Effector memory CD8-positive, alpha-beta T cell (primary cell): ENCODE data around the gene ZNF436.
"Not testable (repeated sequence)": the region's sequence is repeated elsewhere in the genome, so short reads cannot be mapped to it uniquely, and the experiment has no call there.

ENCODE experiments used
- ATAC-seq: fragments of 150-1000 bp; cut with Tn5 transposase; replicated peaks from 2 replicates; pipeline ENCODE4 v1.10.0; 2021; ENCODE audit warnings: mild to moderate bottlenecking, moderate library complexity
- DNase-seq, 3 experiments: peaks; one replicate each; pipeline ENCODE4 v3.0.0; 2021
- H3K27ac Mint-ChIP-seq, 2 donors: one replicate each; pipeline ENCODE4 v1.8.0; 2022; ENCODE audit warnings: mild to moderate bottlenecking in 2 of 2, mixed read lengths in 2 of 2, moderate library complexity in 2 of 2
- H3K27me3 Mint-ChIP-seq, 2 donors: one replicate each; pipeline ENCODE4 v1.8.0; 2022; ENCODE audit warnings: mixed read lengths in 2 of 2
- H3K36me3 Mint-ChIP-seq: one replicate; pipeline ENCODE4 v1.8.0; 2022; ENCODE audit warnings: mild to moderate bottlenecking, moderate library complexity, mixed read lengths; ENCODE audit not compliant: insufficient read depth
- H3K4me1 Mint-ChIP-seq, 2 donors: one replicate each; pipeline ENCODE4 v1.8.0; 2022; ENCODE audit warnings: low read depth in 2 of 2, mixed read lengths in 2 of 2
- H3K4me3 Mint-ChIP-seq, 2 donors: one replicate each; pipeline ENCODE4 v1.8.0; 2022; ENCODE audit warnings: mild to moderate bottlenecking in 2 of 2, mixed read lengths in 2 of 2, moderate library complexity in 2 of 2
- H3K9me3 Mint-ChIP-seq, 2 donors: one replicate each; pipeline ENCODE4 v1.8.0; 2022; ENCODE audit warnings: mixed read lengths in 2 of 2

Gene ZNF436

GRCh38 chr1:23384312-23385058, 14.8 kb upstream of the ZNF436 start:
- H3K27ac Mint-ChIP-seq, result no peak overlapping the region
- H3K4me1 Mint-ChIP-seq, result no peaks in the 10 kb centered on the region
- no peaks in the 10 kb centered on the region for H3K36me3 Mint-ChIP-seq
- H3K9me3 Mint-ChIP-seq, result no peaks in the 10 kb centered on the region
- ATAC-seq, result no peak
- H3K27me3 Mint-ChIP-seq, result peaks cover 5 to 9% of the 10 kb centered on the region in 2 donors
- no peak for DNase-seq
- H3K4me3 Mint-ChIP-seq, result no peak overlapping the region

GRCh38 chr1:23383577-23384311, 14.1 kb upstream of the ZNF436 start:
- Mint-ChIP-seq H3K27me3 (peaks cover 5 to 9% of the 10 kb centered on the region in 2 donors), H3K36me3 (no peaks in the 10 kb centered on the region), H3K4me3 (no peak overlapping the region), H3K4me1 (no peaks in the 10 kb centered on the region), H3K9me3 (no peaks in the 10 kb centered on the region), H3K27ac (no peak overlapping the region)
- DNase-seq (no peak), ATAC-seq (no peak)

- Mint-ChIP-seq H3K4me3 (no peak overlapping the region), H3K9me3 (no peaks in the 10 kb centered on the region), H3K27ac (no peak overlapping the region), H3K36me3 (no peaks in the 10 kb centered on the region), H3K27me3 (no peaks in the 10 kb centered on the region), H3K4me1 (no peaks in the 10 kb centered on the region)
- no peak for DNase-seq
- no peak for ATAC-seq
These were observed 11.7 kb upstream of the ZNF436 start for GRCh38 chr1:23381233-23381885.

- DNase-seq, result no peak
These were observed 11.1 kb upstream of the ZNF436 start for GRCh38 chr1:23380719-23381118.

GRCh38 chr1:23380236-23380635, 10.6 kb upstream of the ZNF436 start:
- not testable (repeated sequence) for H3K36me3 Mint-ChIP-seq, H3K27me3 Mint-ChIP-seq, H3K4me1 Mint-ChIP-seq, DNase-seq, H3K9me3 Mint-ChIP-seq, H3K4me3 Mint-ChIP-seq, H3K27ac Mint-ChIP-seq, ATAC-seq

More at GRCh38 chr1:23380719-23381118, 11.1 kb upstream of the ZNF436 start:
- H3K4me3 Mint-ChIP-seq, result no peak overlapping the region
- H3K9me3 Mint-ChIP-seq, result no peaks in the 10 kb centered on the region
- no peak overlapping the region for H3K27ac Mint-ChIP-seq
- no peak for ATAC-seq
- no peaks in the 10 kb centered on the region for H3K4me1 Mint-ChIP-seq
- H3K36me3 Mint-ChIP-seq, result no peaks in the 10 kb centered on the region
- H3K27me3 Mint-ChIP-seq, result no peaks in the 10 kb centered on the region

- ATAC-seq, result no peak
These were observed 7.5 kb upstream of the ZNF436 start for GRCh38 chr1:23376890-23377811.

GRCh38 chr1:23374079-23374735, 4.6 kb upstream of the ZNF436 start:
- not testable (repeated sequence) for H3K27me3 Mint-ChIP-seq, H3K27ac Mint-ChIP-seq, H3K36me3 Mint-ChIP-seq, ATAC-seq, DNase-seq, H3K4me3 Mint-ChIP-seq, H3K9me3 Mint-ChIP-seq
- peaks cover 9 to 15% of the 10 kb centered on the region in 2 donors for H3K4me1 Mint-ChIP-seq

More at GRCh38 chr1:23376890-23377811, 7.5 kb upstream of the ZNF436 start:
- Mint-ChIP-seq H3K36me3 (no peaks in the 10 kb centered on the region), H3K27me3 (no peaks in the 10 kb centered on the region), H3K4me3 (no peak overlapping the region), H3K9me3 (no peaks in the 10 kb centered on the region), H3K27ac (no peak overlapping the region), H3K4me1 (no peaks in the 10 kb centered on the region)
- no peak for DNase-seq

GRCh38 chr1:23371987-23372880, 2.6 kb upstream of the ZNF436 start:
- DNase-seq, result no peak
- H3K27me3 Mint-ChIP-seq, result no peaks in the 10 kb centered on the region
- no peak overlapping the region for H3K4me3 Mint-ChIP-seq
- peaks cover 7% of the 10 kb centered on the region for H3K36me3 Mint-ChIP-seq
- peaks cover 21 to 22% of the 10 kb centered on the region in 2 donors for H3K4me1 Mint-ChIP-seq
- no peaks in the 10 kb centered on the region for H3K9me3 Mint-ChIP-seq
- no peak for ATAC-seq
- H3K27ac Mint-ChIP-seq, result no peak overlapping the region

- peaks cover 21 to 34% of the 10 kb centered on the region in 2 donors for H3K4me1 Mint-ChIP-seq
- H3K27ac Mint-ChIP-seq, result no peak overlapping the region
- peak overlapping the region in 1 of 2 donors; percentile 40 for H3K4me3 Mint-ChIP-seq
- no peaks in the 10 kb centered on the region for H3K9me3 Mint-ChIP-seq
- no peaks in the 10 kb centered on the region for H3K27me3 Mint-ChIP-seq
- no peak for ATAC-seq
- DNase-seq, result no peak
- H3K36me3 Mint-ChIP-seq, result peaks cover 7% of the 10 kb centered on the region
These were observed 1.3 kb upstream of the ZNF436 start for GRCh38 chr1:23370709-23371584.

GRCh38 chr1:23370330-23370708, 683 bp upstream of the ZNF436 start:
- DNase-seq (no peak), ATAC-seq (no peak)

More at GRCh38 chr1:23370330-23370708, 683 bp upstream of the ZNF436 start:
- peak overlapping the region; percentile 96 for H3K4me3 Mint-ChIP-seq
- H3K27ac Mint-ChIP-seq, result peak overlapping the region in 1 of 2 donors; percentile 77
- H3K9me3 Mint-ChIP-seq, result no peaks in the 10 kb centered on the region
- no peaks in the 10 kb centered on the region for H3K27me3 Mint-ChIP-seq
- peaks cover 7% of the 10 kb centered on the region for H3K36me3 Mint-ChIP-seq
- peaks cover 21 to 36% of the 10 kb centered on the region in 2 donors for H3K4me1 Mint-ChIP-seq
